HCT116 (cell line): ENCODE data around the gene LOXL1. TPM values are rescaled to one million over a fixed set of nuclear protein-coding genes. Genes with fewer than 3 reads are reported as not detected.

Source experiments
- ATAC-seq: fragments of 200-7000 bp; cut with Tn5 transposase; 2 replicates; pipeline ENCODE4 v1.9.1; 2020; ENCODE audit warnings: mild to moderate bottlenecking, moderate library complexity
- BruUV-seq: library from RNA; stranded (reverse); fragments of 400-500 nt; replicated peaks from 2 replicates; lab custom pipeline; 2021; lab: Mats Ljungman, UMichigan
- CTCF ChIA-PET: fragments of 300-600 bp; sonication (Branson Sonifier 250); formaldehyde crosslinking; loops from one replicate; lab custom pipeline; 2021; ENCODE audit warnings: antibody characterized with exemption; lab: Charles Lee
- POLR2A ChIA-PET: fragments of 300-600, 350-600 bp; sonication (Branson Sonifier 250); formaldehyde crosslinking; loops from one replicate; lab custom pipeline; 2021; ENCODE audit warnings: antibody characterized with exemption; lab: Charles Lee
- RAD21 ChIA-PET, 2 experiments: fragments of 300-600 bp; sonication (Branson Sonifier 250); formaldehyde crosslinking; loops; one replicate each; lab custom pipeline; 2023; ENCODE audit warnings: low total read pairs in 2 of 2; ENCODE audit not compliant: uncharacterized antibody in 2 of 2, unreplicated experiment in 2 of 2, low non-redundant PET in 1 of 2; lab: Charles Lee
- DNase-seq: peaks from one replicate; pipeline ENCODE4 v3.0.0-alpha.2; 2010; ENCODE audit warnings: low read depth, low spot score
- H2AFZ ChIP-seq: fragments of 200-600 bp; shearing (Covaris generic), sonication (generic); 2 replicates; pipeline ENCODE4 v1.6.1; 2017; ENCODE audit warnings: low read depth, mixed run types, mixed read lengths, antibody characterized with exemption, low read length; ENCODE audit not compliant: poor library complexity, severe bottlenecking
- H3K27ac ChIP-seq: 2 replicates; pipeline ENCODE4 v1.5.1; 2012; ENCODE audit warnings: low read depth, low read length
- H3K27me3 ChIP-seq: fragments of 200-600 bp; sonication (generic); 2 replicates; pipeline ENCODE4 v1.6.1; 2016; ENCODE audit warnings: mixed run types, low read length, mixed read lengths; ENCODE audit not compliant: insufficient read depth
- H3K36me3 ChIP-seq, 2 experiments: fragments of 200-500 bp in 1 of 2; fragments of 200-600 bp in 1 of 2; sonication (Bioruptor generic) in 1 of 2; sonication (generic) in 1 of 2; 2 replicates each; pipeline versions ENCODE4 v1.5.1 to v1.6.1; 2014 to 2016; ENCODE audit warnings: low read length in 2 of 2, inconsistent platforms in 1 of 2, mixed read lengths in 1 of 2, mixed run types in 1 of 2; ENCODE audit not compliant: insufficient read depth in 2 of 2, control insufficient read depth in 1 of 2
- H3K4me1 ChIP-seq, 2 experiments: fragments of 200-600 bp in 1 of 2; sonication (generic) in 1 of 2; 2 replicates each; pipeline versions ENCODE4 v1.5.1 to v1.6.1; 2012 to 2017; ENCODE audit warnings: low read length in 2 of 2, inconsistent platforms in 1 of 2, mild to moderate bottlenecking in 1 of 2, mixed read lengths in 1 of 2, mixed run types in 1 of 2, moderate library complexity in 1 of 2; ENCODE audit not compliant: insufficient read depth in 2 of 2, control insufficient read depth in 1 of 2
- H3K4me2 ChIP-seq: fragments of 200-600 bp; sonication (generic); 2 replicates; pipeline ENCODE4 v1.6.1; 2017; ENCODE audit warnings: mixed run types, low read length, mixed read lengths
- H3K4me3 ChIP-seq, 2 experiments: fragments of 200-600 bp in 1 of 2; sonication (generic) in 1 of 2; replicated peaks in 1 of 2; 2 replicates each; pipeline ENCODE4 v1.5.1; 2011 to 2016; ENCODE audit warnings: low read length in 2 of 2, control low read depth in 1 of 2, low read depth in 1 of 2, mild to moderate bottlenecking in 1 of 2, mixed read lengths in 1 of 2, mixed run types in 1 of 2
- H3K79me2 ChIP-seq: fragments of 200-600 bp; sonication (generic); 2 replicates; pipeline ENCODE4 v1.6.1; 2017; ENCODE audit warnings: mild to moderate bottlenecking, mixed run types, low read length, moderate library complexity, mixed read lengths; ENCODE audit not compliant: insufficient read depth
- H3K9ac ChIP-seq: fragments of 200-600 bp; sonication (generic); 2 replicates; pipeline ENCODE4 v1.6.1; 2016; ENCODE audit warnings: low read length, mixed read lengths
- H3K9me2 ChIP-seq: fragments of 200-600 bp; sonication (generic), shearing (Covaris generic); 2 replicates; pipeline ENCODE4 v1.6.1; 2017; ENCODE audit warnings: mixed run types, mild to moderate bottlenecking, moderate library complexity; ENCODE audit not compliant: insufficient read depth
- H3K9me3 ChIP-seq, 2 experiments: fragments of 200-500 bp in 1 of 2; fragments of 200-600 bp in 1 of 2; sonication (Bioruptor generic) in 1 of 2; sonication (generic) in 1 of 2; 2 replicates each; pipeline ENCODE4 v1.6.1; 2014 to 2017; ENCODE audit warnings: low read length in 2 of 2, mixed read lengths in 2 of 2, inconsistent platforms in 1 of 2, low read depth in 1 of 2, mild to moderate bottlenecking in 1 of 2, mixed run types in 1 of 2, moderate library complexity in 1 of 2; ENCODE audit not compliant: control insufficient read depth in 1 of 2, insufficient read depth in 1 of 2
- H4K20me1 ChIP-seq: fragments of 200-600 bp; sonication (generic), shearing (Covaris generic); 2 replicates; pipeline ENCODE4 v1.6.1; 2017; ENCODE audit warnings: mixed run types, mild to moderate bottlenecking, moderate library complexity; ENCODE audit not compliant: insufficient read depth
- EGR1 ChIP-seq: IDR thresholded peaks from 2 replicates; pipeline ENCODE4 v1.6.1; 2012; ENCODE audit warnings: low read depth
- ELF1 ChIP-seq: IDR thresholded peaks from 2 replicates; pipeline ENCODE4 v1.6.1; 2012; ENCODE audit warnings: low read depth, borderline replicate concordance
- TCF7L2 ChIP-seq: IDR thresholded peaks from 2 replicates; pipeline ENCODE4 v1.7.0; 2011; ENCODE audit warnings: borderline replicate concordance, inconsistent platforms; ENCODE audit not compliant: insufficient read depth, insufficient read length; ENCODE audit errors: extremely low read depth
- YY1 ChIP-seq: IDR thresholded peaks from 2 replicates; pipeline ENCODE4 v1.6.1; 2011; ENCODE audit warnings: low read length, low read depth, moderate library complexity, mild to moderate bottlenecking; ENCODE audit not compliant: insufficient replicate concordance; ENCODE audit errors: extremely low read depth
- ZFX ChIP-seq: fragments of 450-650 bp; IDR thresholded peaks from 2 replicates; pipeline ENCODE4 v1.6.1; 2017
- ZNF274 ChIP-seq: fragments of 200-500 bp; sonication (Bioruptor generic); IDR thresholded peaks from 2 replicates; pipeline ENCODE4 v1.6.1; 2014; ENCODE audit warnings: mild to moderate bottlenecking, low read depth, low read length, inconsistent platforms
- intact Hi-C: fragments of 100-400 bp; cut with micrococcal nuclease; formaldehyde crosslinking; loops from 2 replicates; pipeline ENCODE4 v1.10.0; 2022
- total RNA-seq: library from RNA; stranded (reverse); gene quantifications from one replicate; pipeline ENCODE4 v1.2.1, GENCODE V29; 2021; ENCODE audit not compliant: unreplicated experiment
- TF ChIP-seq, protein P1 (sequence below): IDR thresholded peaks from 2 replicates; pipeline ENCODE4 v1.6.1; 2012; ENCODE audit warnings: low read depth
- TF ChIP-seq, protein P2 (sequence below): IDR thresholded peaks from 2 replicates; pipeline ENCODE4 v1.6.1; 2011; ENCODE audit warnings: mild to moderate bottlenecking, low read length, moderate library complexity; ENCODE audit not compliant: insufficient replicate concordance; ENCODE audit errors: extremely low read depth

The LOXL1 gene
- total RNA-seq, 1 experiment from 2014 or later = 14.9 TPM

DNA sequence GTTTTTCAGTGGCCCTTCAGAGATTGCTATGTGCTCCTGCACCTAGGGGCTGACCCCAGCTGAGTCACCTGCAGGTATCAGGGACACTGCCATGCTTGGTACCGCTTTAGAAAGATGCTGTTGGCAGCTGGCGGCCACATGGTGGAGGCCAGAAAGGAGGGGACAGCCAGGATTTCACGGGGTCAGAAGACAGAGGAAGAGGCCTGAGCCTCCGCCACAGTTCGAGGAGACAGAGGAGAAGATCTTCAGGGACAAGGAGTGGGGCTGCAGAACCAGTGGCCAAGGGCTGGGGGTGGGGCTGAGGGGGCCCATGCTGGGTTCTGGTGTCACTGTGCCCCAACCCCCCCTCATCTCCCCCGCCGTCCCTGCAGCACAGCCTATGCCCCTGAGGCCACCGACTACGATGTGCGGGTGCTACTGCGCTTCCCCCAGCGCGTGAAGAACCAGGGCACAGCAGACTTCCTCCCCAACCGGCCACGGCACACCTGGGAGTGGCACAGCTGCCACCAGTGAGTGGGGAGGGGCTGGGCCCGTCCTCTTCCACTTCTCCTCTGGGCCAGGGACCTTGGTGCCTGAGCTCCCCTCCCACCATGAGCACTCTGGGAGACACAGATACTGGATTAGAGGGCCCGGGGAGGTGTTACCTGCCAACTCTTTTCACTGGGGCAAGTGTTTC lies 19.9 kb downstream of the LOXL1 start:
- BruUV-seq = no TSS peak
- RAD21 ChIA-PET = no interaction called here
- CTCF ChIA-PET = no interaction called here

DNA sequence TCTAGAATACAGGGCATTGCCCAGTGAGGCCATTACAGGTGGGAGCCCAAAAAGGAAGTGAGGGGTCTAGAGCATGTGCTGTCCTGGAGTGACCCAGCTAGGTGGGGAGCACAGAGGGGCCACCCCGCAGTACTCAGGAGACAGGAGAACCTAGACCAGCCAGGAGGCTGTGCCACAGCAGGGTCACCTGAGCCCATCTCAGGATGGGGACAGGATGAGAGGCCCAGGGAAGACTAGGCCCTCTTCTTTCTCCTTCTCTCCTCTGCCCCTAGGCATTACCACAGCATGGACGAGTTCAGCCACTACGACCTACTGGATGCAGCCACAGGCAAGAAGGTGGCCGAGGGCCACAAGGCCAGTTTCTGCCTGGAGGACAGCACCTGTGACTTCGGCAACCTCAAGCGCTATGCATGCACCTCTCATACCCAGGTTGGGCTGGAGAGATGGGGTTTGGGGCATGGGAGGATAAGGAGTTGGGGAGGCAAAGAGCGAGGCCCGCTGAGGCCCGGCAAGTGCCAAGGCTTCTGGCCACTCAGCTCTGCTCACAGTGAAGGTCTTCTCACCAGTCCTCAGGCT lies 20.6 kb downstream of the LOXL1 start:
- ChIA-PET POLR2A (no interaction called here), CTCF (no interaction called here), RAD21 (no interaction called here)
- no peak overlapping the region for H3K9ac ChIP-seq
- DNase-seq = no peak
- peaks cover 0 to 13% of the 10 kb centered on the region in 2 experiments; a peak in 1 of 4 replicates for H3K4me1 ChIP-seq
- intact Hi-C loops = no loop called here
- no TSS peak for BruUV-seq
- no peak overlapping the region for H3K4me3 ChIP-seq
- H3K9me2 ChIP-seq = no peaks in the 10 kb centered on the region
- H3K79me2 ChIP-seq = no peaks in the 10 kb centered on the region
- H3K9me3 ChIP-seq = no peaks in the 10 kb centered on the region
- no peak for TF ChIP-seq ELF1
- no peak for TF ChIP-seq YY1
- no peak for TF ChIP-seq ZFX
- no peak for TF ChIP-seq EGR1
- TF ChIP-seq ZNF274 = no peak
- TF ChIP-seq, protein P1, sequence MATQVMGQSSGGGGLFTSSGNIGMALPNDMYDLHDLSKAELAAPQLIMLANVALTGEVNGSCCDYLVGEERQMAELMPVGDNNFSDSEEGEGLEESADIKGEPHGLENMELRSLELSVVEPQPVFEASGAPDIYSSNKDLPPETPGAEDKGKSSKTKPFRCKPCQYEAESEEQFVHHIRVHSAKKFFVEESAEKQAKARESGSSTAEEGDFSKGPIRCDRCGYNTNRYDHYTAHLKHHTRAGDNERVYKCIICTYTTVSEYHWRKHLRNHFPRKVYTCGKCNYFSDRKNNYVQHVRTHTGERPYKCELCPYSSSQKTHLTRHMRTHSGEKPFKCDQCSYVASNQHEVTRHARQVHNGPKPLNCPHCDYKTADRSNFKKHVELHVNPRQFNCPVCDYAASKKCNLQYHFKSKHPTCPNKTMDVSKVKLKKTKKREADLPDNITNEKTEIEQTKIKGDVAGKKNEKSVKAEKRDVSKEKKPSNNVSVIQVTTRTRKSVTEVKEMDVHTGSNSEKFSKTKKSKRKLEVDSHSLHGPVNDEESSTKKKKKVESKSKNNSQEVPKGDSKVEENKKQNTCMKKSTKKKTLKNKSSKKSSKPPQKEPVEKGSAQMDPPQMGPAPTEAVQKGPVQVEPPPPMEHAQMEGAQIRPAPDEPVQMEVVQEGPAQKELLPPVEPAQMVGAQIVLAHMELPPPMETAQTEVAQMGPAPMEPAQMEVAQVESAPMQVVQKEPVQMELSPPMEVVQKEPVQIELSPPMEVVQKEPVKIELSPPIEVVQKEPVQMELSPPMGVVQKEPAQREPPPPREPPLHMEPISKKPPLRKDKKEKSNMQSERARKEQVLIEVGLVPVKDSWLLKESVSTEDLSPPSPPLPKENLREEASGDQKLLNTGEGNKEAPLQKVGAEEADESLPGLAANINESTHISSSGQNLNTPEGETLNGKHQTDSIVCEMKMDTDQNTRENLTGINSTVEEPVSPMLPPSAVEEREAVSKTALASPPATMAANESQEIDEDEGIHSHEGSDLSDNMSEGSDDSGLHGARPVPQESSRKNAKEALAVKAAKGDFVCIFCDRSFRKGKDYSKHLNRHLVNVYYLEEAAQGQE = no peak
- no peaks in the 10 kb centered on the region for H4K20me1 ChIP-seq
- no peaks in the 10 kb centered on the region for H3K36me3 ChIP-seq
- no peak for ATAC-seq
- H3K4me2 ChIP-seq = no peak overlapping the region
- no peaks in the 10 kb centered on the region for H3K27me3 ChIP-seq
- H3K27ac ChIP-seq = no peak overlapping the region
- no peak overlapping the region for H2AFZ ChIP-seq

More for the DNA sequence above, 19.9 kb downstream of the LOXL1 start:
- no peak for DNase-seq
- Histone ChIP-seq H3K36me3 (no peaks in the 10 kb centered on the region), H3K4me1 (peaks cover 0 to 15% of the 10 kb centered on the region in 2 experiments; a peak in 2 of 4 replicates), H3K4me2 (no peak overlapping the region), H3K27ac (no peak overlapping the region), H3K27me3 (no peaks in the 10 kb centered on the region), H2AFZ (no peak overlapping the region), H3K9me3 (no peaks in the 10 kb centered on the region), H3K79me2 (no peaks in the 10 kb centered on the region), H3K9ac (no peak overlapping the region), H3K9me2 (no peaks in the 10 kb centered on the region), H3K4me3 (no peak overlapping the region), H4K20me1 (no peaks in the 10 kb centered on the region)
- no peak for TF ChIP-seq TCF7L2
- TF ChIP-seq, protein P2, sequence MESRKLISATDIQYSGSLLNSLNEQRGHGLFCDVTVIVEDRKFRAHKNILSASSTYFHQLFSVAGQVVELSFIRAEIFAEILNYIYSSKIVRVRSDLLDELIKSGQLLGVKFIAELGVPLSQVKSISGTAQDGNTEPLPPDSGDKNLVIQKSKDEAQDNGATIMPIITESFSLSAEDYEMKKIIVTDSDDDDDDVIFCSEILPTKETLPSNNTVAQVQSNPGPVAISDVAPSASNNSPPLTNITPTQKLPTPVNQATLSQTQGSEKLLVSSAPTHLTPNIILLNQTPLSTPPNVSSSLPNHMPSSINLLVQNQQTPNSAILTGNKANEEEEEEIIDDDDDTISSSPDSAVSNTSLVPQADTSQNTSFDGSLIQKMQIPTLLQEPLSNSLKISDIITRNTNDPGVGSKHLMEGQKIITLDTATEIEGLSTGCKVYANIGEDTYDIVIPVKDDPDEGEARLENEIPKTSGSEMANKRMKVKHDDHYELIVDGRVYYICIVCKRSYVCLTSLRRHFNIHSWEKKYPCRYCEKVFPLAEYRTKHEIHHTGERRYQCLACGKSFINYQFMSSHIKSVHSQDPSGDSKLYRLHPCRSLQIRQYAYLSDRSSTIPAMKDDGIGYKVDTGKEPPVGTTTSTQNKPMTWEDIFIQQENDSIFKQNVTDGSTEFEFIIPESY = no peak
- no peak for ATAC-seq
- intact Hi-C loops = no loop called here
- POLR2A ChIA-PET = no interaction called here
